Brain pericyte (primary cell): ENCODE data around the gene CIAPIN1.

Source experiments
- DNase-seq: peaks from one replicate; pipeline ENCODE4 v3.0.0-alpha.2; 2012; ENCODE audit warnings: low read depth, low spot score

CIAPIN1 gene

GRCh38 chr16:57383276-57384247 lies 63.6 kb downstream of the CIAPIN1 start:
- no peak for DNase-seq

- DNase-seq, result no peak
Observed at GRCh38 chr16:57382535-57383275, 64.5 kb downstream of the CIAPIN1 start.

- no peak for DNase-seq
Observed at GRCh38 chr16:57381791-57382534, 65.2 kb downstream of the CIAPIN1 start.

- no peak for DNase-seq
Observed at GRCh38 chr16:57380671-57381462, 66.3 kb downstream of the CIAPIN1 start.

GRCh38 chr16:57379579-57379978 lies 67.6 kb downstream of the CIAPIN1 start:
- DNase-seq, result no peak
